Left lung (tissue), 10 donors: ENCODE data around the gene RAP1A. TPM values are rescaled to one million over a fixed set of nuclear protein-coding genes. Genes with fewer than 3 reads are reported as not detected.

Experiments used
- ATAC-seq: fragments of 200-7000 bp; cut with Tn5 transposase; one replicate; pipeline ENCODE4 v1.9.1; 2020; ENCODE audit warnings: moderate library complexity
- DNase-seq, 4 donors: peaks; one replicate each; pipeline ENCODE4 v3.0.0-alpha.2; 2013 to 2020
- H3K27ac ChIP-seq, 2 donors: fragments of 200-600 bp; sonication (generic) in 1 of 2; one replicate each; pipeline versions ENCODE4 v1.5.0 to v1.8.0; 2020 to 2021
- H3K27me3 ChIP-seq, 2 donors: fragments of 200-600 bp; sonication (generic) in 1 of 2; one replicate each; pipeline versions ENCODE4 v1.5.0 to v1.8.0; 2020 to 2021
- H3K36me3 ChIP-seq, 2 donors: fragments of 200-600 bp; sonication (generic) in 1 of 2; one replicate each; pipeline versions ENCODE4 v1.5.0 to v1.8.0; 2020 to 2021
- H3K4me1 ChIP-seq, 2 donors: fragments of 200-600 bp; one replicate each; pipeline ENCODE4 v1.8.0; 2021
- H3K4me3 ChIP-seq, 2 donors: fragments of 200-600 bp; sonication (generic) in 1 of 2; one replicate each; pipeline versions ENCODE4 v1.5.0 to v1.8.0; 2020 to 2021; ENCODE audit warnings: mild to moderate bottlenecking in 1 of 2
- H3K9me3 ChIP-seq, 2 donors: fragments of 200-600 bp; sonication (generic) in 1 of 2; one replicate each; pipeline versions ENCODE4 v1.5.0 to v1.8.0; 2020 to 2021
- intact Hi-C, 2 donors: fragments of 100-400 bp; cut with DNase I; formaldehyde crosslinking; loops; one replicate each; pipeline versions ENCODE4 v1.11.2 to v1.14.2; 2022
- polyA plus RNA-seq, 6 donors: library from polyadenylated mRNA; unstranded; fragments of 120-200 nt; gene quantifications; one replicate each; pipeline ENCODE4 v1.2.1, GENCODE V29; 2013; ENCODE audit not compliant: insufficient read length in 6 of 6
- total RNA-seq, 2 donors: library from RNA; stranded (reverse); fragmentation: NEBNext Ultra II Directional; extraction: Animal tissue kit (Norgen Biotek cat#: 25700); gene quantifications; one replicate each; pipeline ENCODE4 v1.2.1, GENCODE V29; 2021
- TF ChIP-seq, protein P1 (sequence below), 2 donors: fragments of 200-600 bp; sonication (generic) in 1 of 2; IDR thresholded peaks; one replicate each; pipeline versions ENCODE4 v1.5.0 to v1.8.0; 2021; ENCODE audit warnings: antibody characterized with exemption in 2 of 2
- donor health status: DM: no; HTN: yes; CAD: no.
- donor health status: DM: no; HTN: no; CAD: no.

RAP1A gene
- total and polyA plus RNA-seq, 8 donors = 68.2 to 121 (median 82.4) TPM

DNA sequence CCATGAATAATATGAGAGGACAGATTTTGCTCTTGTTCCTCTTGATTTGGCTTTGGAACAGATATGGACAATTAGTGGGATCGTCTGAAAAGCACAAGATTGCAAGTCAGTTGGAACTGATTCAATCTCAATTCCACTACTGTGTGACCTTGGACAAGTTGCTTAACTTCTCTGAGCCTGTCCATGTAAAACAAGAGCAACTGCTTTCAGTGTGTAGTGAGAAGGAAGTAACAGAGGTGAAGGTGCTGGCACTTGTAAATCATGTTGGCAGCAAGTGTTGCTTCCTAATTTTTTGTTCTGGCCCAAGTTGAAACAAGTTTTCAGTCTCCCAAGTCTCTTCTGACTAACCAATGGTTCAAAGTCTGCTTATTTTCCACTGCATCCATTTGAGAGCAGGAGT is 104.3 kb downstream of the RAP1A start:
- no peak overlapping the region for H3K27ac ChIP-seq
- TF ChIP-seq, protein P1, sequence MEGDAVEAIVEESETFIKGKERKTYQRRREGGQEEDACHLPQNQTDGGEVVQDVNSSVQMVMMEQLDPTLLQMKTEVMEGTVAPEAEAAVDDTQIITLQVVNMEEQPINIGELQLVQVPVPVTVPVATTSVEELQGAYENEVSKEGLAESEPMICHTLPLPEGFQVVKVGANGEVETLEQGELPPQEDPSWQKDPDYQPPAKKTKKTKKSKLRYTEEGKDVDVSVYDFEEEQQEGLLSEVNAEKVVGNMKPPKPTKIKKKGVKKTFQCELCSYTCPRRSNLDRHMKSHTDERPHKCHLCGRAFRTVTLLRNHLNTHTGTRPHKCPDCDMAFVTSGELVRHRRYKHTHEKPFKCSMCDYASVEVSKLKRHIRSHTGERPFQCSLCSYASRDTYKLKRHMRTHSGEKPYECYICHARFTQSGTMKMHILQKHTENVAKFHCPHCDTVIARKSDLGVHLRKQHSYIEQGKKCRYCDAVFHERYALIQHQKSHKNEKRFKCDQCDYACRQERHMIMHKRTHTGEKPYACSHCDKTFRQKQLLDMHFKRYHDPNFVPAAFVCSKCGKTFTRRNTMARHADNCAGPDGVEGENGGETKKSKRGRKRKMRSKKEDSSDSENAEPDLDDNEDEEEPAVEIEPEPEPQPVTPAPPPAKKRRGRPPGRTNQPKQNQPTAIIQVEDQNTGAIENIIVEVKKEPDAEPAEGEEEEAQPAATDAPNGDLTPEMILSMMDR (IDR thresholded peaks at IDR 0.05) = no peak
- H3K9me3 ChIP-seq = no peaks in the 10 kb centered on the region
- peaks cover 12 to 46% of the 10 kb centered on the region in 2 donors for H3K4me1 ChIP-seq
- DNase-seq (no peak), ATAC-seq (no peak)
- peaks cover 0 to 13% of the 10 kb centered on the region in 2 donors for H3K36me3 ChIP-seq
- intact Hi-C loops = no loop called here
- no peaks in the 10 kb centered on the region for H3K27me3 ChIP-seq
- no peak overlapping the region for H3K4me3 ChIP-seq

DNA sequence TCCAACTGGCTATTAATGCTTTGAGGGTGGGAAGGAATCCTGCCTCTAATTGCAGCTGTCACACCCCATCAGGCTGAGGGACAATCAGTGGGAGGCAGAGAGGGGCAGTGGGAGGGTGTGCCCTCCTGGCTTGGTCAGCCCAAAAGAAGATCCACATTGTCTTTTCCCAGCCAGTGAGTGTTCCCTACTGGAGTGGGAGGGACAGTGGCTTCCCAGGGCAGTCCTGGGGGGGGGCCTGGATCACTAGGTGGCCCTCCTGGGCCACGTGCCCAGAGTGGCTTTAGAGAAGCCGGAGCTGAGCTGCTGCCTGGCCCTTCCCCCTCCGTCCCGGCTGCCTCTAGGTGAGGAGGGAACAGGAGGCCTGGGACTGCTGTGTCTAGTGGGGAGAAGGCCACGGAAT is 105.6 kb downstream of the RAP1A start:
- Histone ChIP-seq H3K27me3 (no peaks in the 10 kb centered on the region), H3K9me3 (no peaks in the 10 kb centered on the region), H3K4me1 (peaks cover 11 to 38% of the 10 kb centered on the region in 2 donors), H3K27ac (no peak overlapping the region), H3K36me3 (peaks cover 0 to 13% of the 10 kb centered on the region in 2 donors), H3K4me3 (no peak overlapping the region)
- peak; percentile 49 for ATAC-seq
- no peak for DNase-seq
- TF ChIP-seq, protein P1 (IDR thresholded peaks at IDR 0.05) = no peak
- intact Hi-C loops = no loop called here

DNA sequence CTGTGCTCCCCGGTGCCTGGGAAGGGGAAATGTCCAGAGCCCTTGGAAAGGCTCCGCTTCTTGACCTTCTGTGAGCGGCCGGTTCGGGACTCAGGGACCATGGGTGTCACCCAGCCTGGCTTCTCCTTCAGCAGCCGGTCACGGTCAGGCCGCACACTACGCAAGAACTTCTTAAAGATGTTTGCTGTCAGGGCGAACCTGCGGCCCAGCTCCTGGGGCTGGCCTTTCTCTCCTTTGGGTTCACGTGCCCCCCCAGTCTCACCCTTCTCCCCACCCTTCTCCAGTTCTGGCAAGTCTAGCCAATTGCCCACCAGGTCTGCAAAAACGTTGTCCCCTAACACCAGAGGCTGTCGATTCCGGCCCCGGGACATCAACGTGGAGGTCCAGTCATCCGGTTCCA is 107.5 kb downstream of the RAP1A start:
- H3K27me3 ChIP-seq = no peaks in the 10 kb centered on the region
- no peak for ATAC-seq
- H3K36me3 ChIP-seq = peaks cover 0 to 13% of the 10 kb centered on the region in 2 donors
- H3K4me3 ChIP-seq = no peak overlapping the region
- H3K9me3 ChIP-seq = no peaks in the 10 kb centered on the region
- no peak for DNase-seq
- peaks cover 0 to 25% of the 10 kb centered on the region in 2 donors for H3K4me1 ChIP-seq
- intact Hi-C loops = no loop called here
- H3K27ac ChIP-seq = no peak overlapping the region
- TF ChIP-seq, protein P1 (IDR thresholded peaks at IDR 0.05) = no peak

DNA sequence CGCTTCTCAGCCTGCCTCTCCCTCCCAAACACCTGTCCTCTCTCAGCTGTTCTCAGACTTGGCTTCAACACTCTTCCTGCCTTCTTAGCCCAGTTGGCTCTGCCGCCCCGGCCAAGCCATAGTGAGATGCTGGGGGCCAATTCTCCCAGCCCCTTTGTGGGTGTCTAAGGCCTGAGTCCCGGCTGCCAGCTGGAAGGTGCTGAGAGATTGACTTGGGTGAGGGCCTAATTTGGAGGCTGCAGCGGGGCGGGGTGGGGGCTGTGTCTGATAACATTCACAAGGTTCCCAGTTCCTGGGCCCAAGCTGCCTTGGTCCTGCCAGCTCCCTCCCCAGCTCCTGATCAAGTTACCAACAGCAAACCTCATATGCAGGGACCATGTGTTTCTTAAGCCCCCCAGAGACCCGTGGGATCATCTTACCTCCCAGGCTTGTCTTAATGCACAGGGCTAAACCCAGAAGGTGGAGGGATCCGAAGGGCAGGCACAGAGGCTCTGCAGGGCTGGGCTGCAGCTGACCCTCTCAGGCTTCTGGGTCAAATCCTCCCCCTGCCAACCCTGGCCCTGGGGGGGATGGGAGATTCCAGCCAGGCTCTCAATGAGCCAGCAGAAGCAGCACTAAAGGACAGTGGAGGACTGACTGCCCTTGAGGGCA is 109.8 kb downstream of the RAP1A start:
- no peak overlapping the region for H3K27ac ChIP-seq
- peaks cover 0 to 13% of the 10 kb centered on the region in 2 donors for H3K36me3 ChIP-seq
- ATAC-seq = no peak
- H3K9me3 ChIP-seq = no peaks in the 10 kb centered on the region
- no peaks in the 10 kb centered on the region for H3K27me3 ChIP-seq
- H3K4me1 ChIP-seq = peaks cover 0 to 31% of the 10 kb centered on the region in 2 donors
- TF ChIP-seq, protein P1 (IDR thresholded peaks at IDR 0.05) = no peak
- H3K4me3 ChIP-seq = no peak overlapping the region
- no peak for DNase-seq
- intact Hi-C loops = no loop called here

DNA sequence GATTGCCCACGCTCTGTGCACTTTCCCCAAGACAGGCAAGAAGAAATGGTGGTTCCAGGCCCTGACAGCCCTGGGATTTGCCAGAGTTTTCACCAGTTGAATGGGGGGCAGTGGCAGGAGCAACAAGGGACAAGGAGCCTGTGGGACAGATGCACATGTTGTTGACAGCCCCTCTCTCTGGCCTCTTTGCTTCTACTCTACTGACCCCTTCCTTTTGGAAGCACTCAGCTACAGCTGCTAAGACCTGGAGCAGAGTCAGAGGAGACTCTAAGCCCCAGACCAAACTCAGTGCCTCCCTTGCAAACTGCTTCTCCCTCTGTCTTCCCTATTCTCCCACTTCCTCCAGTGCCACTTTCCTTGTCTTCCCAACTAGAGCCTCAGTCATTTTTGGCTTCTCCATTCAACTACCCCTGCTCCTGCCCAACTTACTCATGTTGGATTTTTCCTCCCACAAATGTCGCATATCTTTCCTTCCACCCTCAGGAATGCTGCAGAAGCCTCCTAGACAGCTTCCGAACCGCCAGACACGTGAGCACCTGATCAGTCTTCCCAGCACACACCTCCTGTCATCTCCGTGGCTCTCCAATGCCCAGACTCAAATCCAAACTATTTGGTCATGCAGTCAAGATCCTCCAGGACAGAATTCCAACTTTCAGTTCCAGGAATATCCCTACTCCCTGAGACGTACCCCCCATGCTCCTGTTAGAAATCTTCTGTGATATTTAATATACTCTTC is 110.5 kb downstream of the RAP1A start:
- Histone ChIP-seq H3K27me3 (no peaks in the 10 kb centered on the region), H3K4me1 (peaks cover 0 to 38% of the 10 kb centered on the region in 2 donors), H3K9me3 (no peaks in the 10 kb centered on the region), H3K4me3 (no peak overlapping the region), H3K36me3 (peaks cover 0 to 13% of the 10 kb centered on the region in 2 donors), H3K27ac (no peak overlapping the region)
- intact Hi-C loops = no loop called here
- TF ChIP-seq, protein P1 (IDR thresholded peaks at IDR 0.05) = no peak
- DNase-seq (no peak), ATAC-seq (no peak)
